Osteocyte (in vitro differentiated cells): ENCODE measurements around the gene HLA-C. TPM values are rescaled to one million over a fixed set of nuclear protein-coding genes. Genes with fewer than 3 reads are reported as not detected.

ENCODE experiments used
- DNase-seq: peaks from one replicate; pipeline ENCODE4 v3.0.0; 2021; ENCODE audit warnings: mixed read lengths; ENCODE audit not compliant: unreplicated experiment; ENCODE audit errors: extremely low spot score
- H3K27ac Mint-ChIP-seq: one replicate; pipeline ENCODE4 v1.8.0; 2021; ENCODE audit warnings: mild to moderate bottlenecking, mixed read lengths; ENCODE audit not compliant: unreplicated experiment
- H3K27me3 Mint-ChIP-seq: one replicate; pipeline ENCODE4 v1.8.0; 2021; ENCODE audit warnings: mixed read lengths; ENCODE audit not compliant: unreplicated experiment
- H3K36me3 Mint-ChIP-seq: one replicate; pipeline ENCODE4 v1.8.0; 2021; ENCODE audit warnings: mixed read lengths; ENCODE audit not compliant: unreplicated experiment
- H3K4me1 Mint-ChIP-seq: one replicate; pipeline ENCODE4 v1.8.0; 2021; ENCODE audit warnings: mixed read lengths; ENCODE audit not compliant: unreplicated experiment
- H3K4me3 Mint-ChIP-seq: one replicate; pipeline ENCODE4 v1.8.0; 2021; ENCODE audit warnings: mild to moderate bottlenecking, moderate library complexity, mixed read lengths; ENCODE audit not compliant: unreplicated experiment
- H3K9me3 Mint-ChIP-seq: one replicate; pipeline ENCODE4 v1.8.0; 2021; ENCODE audit warnings: mixed read lengths; ENCODE audit not compliant: unreplicated experiment
- total RNA-seq: library from RNA; stranded (reverse); gene quantifications from 2 replicates; pipeline ENCODE4 v1.2.1, GENCODE V29; 2021
- TF ChIP-seq, protein P1 (sequence below): fragments of 200-600 bp; sonication (generic); IDR thresholded peaks from 2 replicates; pipeline ENCODE4 v1.5.0; 2021; ENCODE audit warnings: antibody characterized with exemption, mild to moderate bottlenecking, moderate library complexity

HLA-C gene
- total RNA-seq, 1 donor from 2014 or later: 408 TPM

DNA sequence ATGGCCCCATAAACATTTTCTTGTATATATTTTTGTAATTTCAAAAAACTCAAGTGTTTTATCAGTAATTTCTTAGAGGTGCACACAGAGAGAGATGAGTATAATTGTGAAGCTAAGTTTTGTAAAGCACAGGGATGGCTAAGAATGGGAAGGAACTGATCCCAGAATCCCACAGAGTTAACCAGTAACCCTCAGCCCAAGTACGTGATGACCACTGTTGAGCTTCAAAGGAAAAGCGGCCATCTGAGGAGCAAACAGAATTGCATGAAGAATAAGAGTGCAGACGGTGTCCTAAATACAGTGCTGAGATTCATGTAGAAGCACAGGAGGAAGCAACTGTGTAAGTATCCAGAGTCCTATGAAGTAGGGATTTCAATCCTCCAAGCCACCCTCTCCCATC lies 28.1 kb upstream of the HLA-C start:
- no peak for DNase-seq
- Mint-ChIP-seq H3K4me1 (no peaks in the 10 kb centered on the region), H3K9me3 (peaks cover 9% of the 10 kb centered on the region), H3K4me3 (no peak overlapping the region), H3K27ac (no peak overlapping the region), H3K36me3 (no peaks in the 10 kb centered on the region), H3K27me3 (peaks cover 75% of the 10 kb centered on the region)
- TF ChIP-seq, protein P1, sequence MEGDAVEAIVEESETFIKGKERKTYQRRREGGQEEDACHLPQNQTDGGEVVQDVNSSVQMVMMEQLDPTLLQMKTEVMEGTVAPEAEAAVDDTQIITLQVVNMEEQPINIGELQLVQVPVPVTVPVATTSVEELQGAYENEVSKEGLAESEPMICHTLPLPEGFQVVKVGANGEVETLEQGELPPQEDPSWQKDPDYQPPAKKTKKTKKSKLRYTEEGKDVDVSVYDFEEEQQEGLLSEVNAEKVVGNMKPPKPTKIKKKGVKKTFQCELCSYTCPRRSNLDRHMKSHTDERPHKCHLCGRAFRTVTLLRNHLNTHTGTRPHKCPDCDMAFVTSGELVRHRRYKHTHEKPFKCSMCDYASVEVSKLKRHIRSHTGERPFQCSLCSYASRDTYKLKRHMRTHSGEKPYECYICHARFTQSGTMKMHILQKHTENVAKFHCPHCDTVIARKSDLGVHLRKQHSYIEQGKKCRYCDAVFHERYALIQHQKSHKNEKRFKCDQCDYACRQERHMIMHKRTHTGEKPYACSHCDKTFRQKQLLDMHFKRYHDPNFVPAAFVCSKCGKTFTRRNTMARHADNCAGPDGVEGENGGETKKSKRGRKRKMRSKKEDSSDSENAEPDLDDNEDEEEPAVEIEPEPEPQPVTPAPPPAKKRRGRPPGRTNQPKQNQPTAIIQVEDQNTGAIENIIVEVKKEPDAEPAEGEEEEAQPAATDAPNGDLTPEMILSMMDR: no peak

DNA sequence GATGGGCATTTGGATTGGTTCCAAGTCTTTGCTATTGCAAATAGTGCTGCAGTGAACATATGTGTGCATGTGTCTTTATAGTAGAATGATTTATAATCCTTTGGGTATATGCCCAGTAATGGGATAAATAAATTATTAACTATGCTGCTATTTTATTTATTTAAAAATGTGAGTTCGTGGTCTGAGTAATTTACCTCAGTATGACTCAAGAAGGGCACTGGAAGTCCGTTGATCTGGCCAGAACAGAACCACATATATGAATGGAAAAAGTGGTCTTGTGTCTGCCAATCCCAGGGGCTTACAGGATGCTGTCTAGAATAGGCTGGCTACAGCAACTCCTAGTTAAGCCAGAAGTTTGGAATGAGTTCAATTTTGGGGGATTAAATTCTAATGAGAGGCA lies 27.6 kb upstream of the HLA-C start:
- Mint-ChIP-seq H3K27ac (no peak overlapping the region), H3K4me3 (no peak overlapping the region), H3K4me1 (no peaks in the 10 kb centered on the region), H3K9me3 (peaks cover 9% of the 10 kb centered on the region), H3K36me3 (no peaks in the 10 kb centered on the region), H3K27me3 (peaks cover 76% of the 10 kb centered on the region)
- no peak for DNase-seq
- TF ChIP-seq, protein P1: no peak

DNA sequence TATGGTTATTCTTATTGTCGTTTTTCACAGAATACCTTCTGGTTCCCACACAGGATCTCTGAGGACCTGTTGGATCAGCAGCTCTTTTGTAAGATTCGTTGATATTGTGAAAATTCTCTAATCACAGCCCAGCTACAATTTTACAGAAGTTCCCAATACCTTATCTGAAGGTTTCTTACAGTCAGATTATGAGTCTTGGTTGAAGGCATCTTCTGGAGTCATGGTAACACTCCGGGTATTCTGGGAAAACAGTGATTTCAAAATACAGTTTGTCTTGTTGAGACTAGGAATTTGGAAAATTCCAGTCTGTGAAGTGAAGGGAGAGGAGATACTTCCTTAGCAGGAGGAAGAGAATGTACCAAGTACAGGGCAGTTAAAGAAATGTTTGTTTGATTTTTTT lies 22.2 kb upstream of the HLA-C start:
- H3K27me3 Mint-ChIP-seq: peaks cover 80% of the 10 kb centered on the region
- TF ChIP-seq, protein P1: no peak
- H3K36me3 Mint-ChIP-seq: no peaks in the 10 kb centered on the region
- peaks cover 9% of the 10 kb centered on the region for H3K9me3 Mint-ChIP-seq
- no peaks in the 10 kb centered on the region for H3K4me1 Mint-ChIP-seq
- no peak overlapping the region for H3K27ac Mint-ChIP-seq
- no peak for DNase-seq
- no peak overlapping the region for H3K4me3 Mint-ChIP-seq

DNA sequence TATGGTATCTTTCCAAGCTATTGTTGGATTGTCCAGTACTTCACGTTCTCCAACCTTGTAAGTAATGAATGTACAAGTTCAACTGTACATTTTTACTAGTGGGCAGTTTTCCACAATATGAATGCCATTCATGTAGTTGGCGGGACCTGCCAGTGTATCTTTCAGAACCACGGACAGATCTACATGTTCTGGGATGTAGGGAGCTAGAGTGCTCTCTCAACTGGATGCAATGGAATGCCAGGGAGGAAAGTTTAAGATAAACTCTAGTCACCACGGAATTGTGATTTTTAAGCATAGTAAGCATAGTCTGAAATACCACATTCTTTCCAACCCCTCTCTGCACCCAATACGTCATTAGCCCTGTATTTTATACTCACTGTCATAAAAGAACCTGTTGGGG lies 21.5 kb upstream of the HLA-C start:
- no peak for DNase-seq
- TF ChIP-seq, protein P1: no peak
- Mint-ChIP-seq H3K9me3 (peaks cover 9% of the 10 kb centered on the region), H3K4me1 (no peaks in the 10 kb centered on the region), H3K27ac (no peak overlapping the region), H3K4me3 (no peak overlapping the region), H3K36me3 (no peaks in the 10 kb centered on the region), H3K27me3 (peaks cover 82% of the 10 kb centered on the region)

DNA sequence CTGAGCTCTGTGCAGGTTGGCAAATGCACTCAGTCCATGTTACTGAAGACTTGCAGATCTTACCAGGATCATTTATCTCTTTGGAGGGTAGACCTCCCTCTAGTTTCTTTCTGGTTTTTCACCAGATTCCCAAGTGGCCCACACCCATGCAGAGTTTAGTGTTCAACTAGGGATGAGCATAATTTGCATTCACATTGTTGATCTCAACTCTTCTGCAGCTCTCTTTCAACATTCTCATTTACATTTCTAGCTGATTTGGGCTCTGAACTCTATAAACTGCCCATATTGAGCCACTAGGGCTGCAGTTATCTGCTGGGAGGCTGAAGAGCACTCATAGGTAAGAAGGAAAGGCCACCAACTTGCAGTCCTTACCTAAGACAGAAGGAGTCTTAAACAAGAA lies 17.9 kb upstream of the HLA-C start:
- Mint-ChIP-seq H3K4me3 (no peak overlapping the region), H3K27me3 (peaks cover 78% of the 10 kb centered on the region), H3K4me1 (no peaks in the 10 kb centered on the region), H3K27ac (no peak overlapping the region), H3K9me3 (no peaks in the 10 kb centered on the region), H3K36me3 (no peaks in the 10 kb centered on the region)
- no peak for DNase-seq
- TF ChIP-seq, protein P1: no peak
